SK-N-SH (cell line): ENCODE results near the gene HSFX3.

Source experiments
- EP300 ChIP-seq, 2 experiments: IDR thresholded peaks; 2 replicates each; pipeline versions ENCODE4 v1.4.0 to v1.6.1; 2012; ENCODE audit warnings: borderline replicate concordance in 1 of 2, low read depth in 1 of 2, low read length in 1 of 2
- GATA2 ChIP-seq: sonication (generic); formaldehyde crosslinking; IDR thresholded peaks from 2 replicates; pipeline ENCODE4 v1.5.0; 2020; ENCODE audit warnings: mild to moderate bottlenecking, missing genetic modification reagents
- TF ChIP-seq, protein P1 (sequence below): fragments of 200-600 bp; sonication (generic); IDR thresholded peaks from 2 replicates; pipeline ENCODE4 v1.6.1; 2017; ENCODE audit warnings: antibody characterized with exemption, mild to moderate bottlenecking, moderate library complexity
- TF ChIP-seq, protein P2 (sequence below): IDR thresholded peaks from 2 replicates; pipeline ENCODE4; 2012

DNA sequence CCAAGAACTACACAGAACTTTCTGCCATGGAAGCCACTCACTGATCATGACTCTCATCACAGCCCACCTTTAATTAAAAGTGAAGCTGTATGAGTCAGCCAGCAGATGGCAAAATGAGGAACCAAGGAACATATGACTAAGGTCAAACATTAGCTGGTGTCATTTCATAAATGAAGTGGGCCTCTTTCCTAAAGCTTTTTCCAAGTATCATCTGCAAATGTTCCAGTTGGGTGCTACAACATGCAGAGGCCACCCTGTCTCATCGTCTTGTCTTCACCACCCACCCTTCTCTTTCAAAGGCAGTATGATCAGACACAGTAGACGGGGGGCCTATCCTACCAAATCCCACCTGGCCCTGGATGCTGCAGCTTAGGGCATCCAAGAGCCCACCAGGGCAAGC, 18.1 kb downstream of the HSFX3 start:
- TF ChIP-seq, protein P1, sequence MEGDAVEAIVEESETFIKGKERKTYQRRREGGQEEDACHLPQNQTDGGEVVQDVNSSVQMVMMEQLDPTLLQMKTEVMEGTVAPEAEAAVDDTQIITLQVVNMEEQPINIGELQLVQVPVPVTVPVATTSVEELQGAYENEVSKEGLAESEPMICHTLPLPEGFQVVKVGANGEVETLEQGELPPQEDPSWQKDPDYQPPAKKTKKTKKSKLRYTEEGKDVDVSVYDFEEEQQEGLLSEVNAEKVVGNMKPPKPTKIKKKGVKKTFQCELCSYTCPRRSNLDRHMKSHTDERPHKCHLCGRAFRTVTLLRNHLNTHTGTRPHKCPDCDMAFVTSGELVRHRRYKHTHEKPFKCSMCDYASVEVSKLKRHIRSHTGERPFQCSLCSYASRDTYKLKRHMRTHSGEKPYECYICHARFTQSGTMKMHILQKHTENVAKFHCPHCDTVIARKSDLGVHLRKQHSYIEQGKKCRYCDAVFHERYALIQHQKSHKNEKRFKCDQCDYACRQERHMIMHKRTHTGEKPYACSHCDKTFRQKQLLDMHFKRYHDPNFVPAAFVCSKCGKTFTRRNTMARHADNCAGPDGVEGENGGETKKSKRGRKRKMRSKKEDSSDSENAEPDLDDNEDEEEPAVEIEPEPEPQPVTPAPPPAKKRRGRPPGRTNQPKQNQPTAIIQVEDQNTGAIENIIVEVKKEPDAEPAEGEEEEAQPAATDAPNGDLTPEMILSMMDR, result no peak
- TF ChIP-seq, protein P2, sequence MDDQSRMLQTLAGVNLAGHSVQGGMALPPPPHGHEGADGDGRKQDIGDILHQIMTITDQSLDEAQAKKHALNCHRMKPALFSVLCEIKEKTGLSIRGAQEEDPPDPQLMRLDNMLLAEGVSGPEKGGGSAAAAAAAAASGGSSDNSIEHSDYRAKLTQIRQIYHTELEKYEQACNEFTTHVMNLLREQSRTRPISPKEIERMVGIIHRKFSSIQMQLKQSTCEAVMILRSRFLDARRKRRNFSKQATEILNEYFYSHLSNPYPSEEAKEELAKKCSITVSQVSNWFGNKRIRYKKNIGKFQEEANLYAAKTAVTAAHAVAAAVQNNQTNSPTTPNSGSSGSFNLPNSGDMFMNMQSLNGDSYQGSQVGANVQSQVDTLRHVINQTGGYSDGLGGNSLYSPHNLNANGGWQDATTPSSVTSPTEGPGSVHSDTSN, result no peak
- TF ChIP-seq GATA2 (CRISPR knock-in tag), result no peak
- TF ChIP-seq EP300 (IDR thresholded peaks at IDR 0.05; ENCODE audit: borderline replicate concordance in 1 of 2, low read depth in 1 of 2, low read length in 1 of 2), result no peak
